Heart left ventricle (tissue), 13 donors: ENCODE measurements around the gene PDCD1LG2.

Experiments used
- CTCF ChIP-seq, 12 donors: fragments of 200-600 bp; sonication (generic) in 4 of 12; IDR thresholded peaks; one replicate each; pipeline versions ENCODE4 v1.5.0 to v1.8.0; 2018 to 2022; ENCODE audit warnings: antibody characterized with exemption in 12 of 12, mild to moderate bottlenecking in 5 of 12
- POLR2A ChIP-seq, 2 donors: fragments of 450-650 bp; IDR thresholded peaks; one replicate each; pipeline ENCODE4 v1.6.1; 2017; ENCODE audit warnings: antibody characterized with exemption in 2 of 2, mild to moderate bottlenecking in 2 of 2, moderate library complexity in 2 of 2
- donor health status: ischemic (EF 13 %, LVEDD 7.1; RV severe dilation, severe dysfunction).
- donor health status: DM: no; HTN: yes; CAD: no.
- donor health status: DM: no; HTN: no; CAD: no.
- donor health status: ischemic (EF 25% LVEDD 6.9; RV normal size, moderate dysfunction).
- donor health status: ischemic (EF 25% LVEDD 5.7; RV mildly dilated, moderate dysfunction).
- donor health status: ischemic (EF 35%, LVEDD 5.7; RV mildly dilated, moderate dysfunction).
- donor health status: nonischemic (EF 11% LVEDD 7.7; RV severe dilation, severe dysfunction).
- donor health status: DM: yes; HTN: yes; CAD: no.
- donor health status: PGD.
- donor health status: ischemic (EF 29% LVEDD 5.4; RV normal size, mild dysfunction).
- donor health status: nonischemic (EF 23%, LVEDD 6.1; RV moderate dilation, normal function).

GRCh38 chr9:5556101-5556705 is 45.9 kb downstream of the PDCD1LG2 start:
- TF ChIP-seq CTCF (IDR thresholded peaks at IDR 0.05) (no peak), POLR2A (IDR thresholded peaks at IDR 0.05) (no peak)
